ENCODE measurements around the gene SLC41A2.

GRCh38 chr12:104958805-104959334 is 780 bp upstream of the SLC41A2 start:
- TF ChIP-seq CTCF (conservative IDR thresholded peaks at IDR 0.05 in 1 of 2, IDR thresholded peaks at IDR 0.05 in 1 of 2; ENCODE audit: low read depth in 1 of 2, low read length in 2 of 2): peak in 1 of 2 donors; percentile 1
- no peak for TF ChIP-seq EZH2 (IDR thresholded peaks at IDR 0.05; ENCODE audit: low read length, missing control alignments)
